Left colon (tissue), 2 donors: Measurements from ENCODE around the gene CASZ1. TPM values are rescaled to one million over a fixed set of nuclear protein-coding genes. Genes with fewer than 3 reads are reported as not detected.

ENCODE experiments used
- ATAC-seq: fragments of 200-7000 bp; cut with Tn5 transposase; one replicate; pipeline ENCODE4 v1.9.1; 2020; ENCODE audit warnings: mild to moderate bottlenecking, moderate library complexity
- DNase-seq, 2 donors: peaks; one replicate each; pipeline ENCODE4 v3.0.0-alpha.2; 2020
- intact Hi-C, 2 donors: fragments of 100-400 bp; cut with DNase I in 1 of 2; cut with micrococcal nuclease in 1 of 2; formaldehyde crosslinking; loops; one replicate each; pipeline versions ENCODE4 v1.11.2 to v1.14.0; 2022; cut with DNase I, micrococcal nuclease
- total RNA-seq, 2 donors: library from RNA; stranded (reverse); fragmentation: NEBNext Ultra II Directional; extraction: Animal tissue kit (Norgen Biotek cat#: 25700); gene quantifications; one replicate each; pipeline ENCODE4 v1.2.1, GENCODE V29; 2021
- donor health status: DM: no; HTN: no; CAD: no.
- donor health status: DM: yes; HTN: yes; CAD: no.

Gene CASZ1
- total RNA-seq, 2 donors from 2014 or later: 61.3 to 63.8 TPM

GRCh38 chr1:10629816-10630571, 166.5 kb downstream of the CASZ1 start:
- ATAC-seq: no peak
- intact Hi-C loops: loop anchor here in 1 of 2 donors (10.0 kb wide), 1 partner anchor 105 kb away; no protein-coding TSS in a partner anchor
- DNase-seq: no peak

GRCh38 chr1:10629091-10629815, 167.2 kb downstream of the CASZ1 start:
- no peak for ATAC-seq
- intact Hi-C loops: no loop called here
- no peak for DNase-seq

GRCh38 chr1:10628685-10629084, 167.8 kb downstream of the CASZ1 start:
- ATAC-seq: no peak
- intact Hi-C loops: no loop called here
- DNase-seq: no peak

GRCh38 chr1:10626791-10627410, 169.5 kb downstream of the CASZ1 start:
- DNase-seq (no peak), ATAC-seq (no peak)
- intact Hi-C loops: no loop called here

GRCh38 chr1:10626131-10626731, 170.2 kb downstream of the CASZ1 start:
- DNase-seq: no peak
- intact Hi-C loops: no loop called here
- no peak for ATAC-seq

GRCh38 chr1:10625554-10625953, 170.9 kb downstream of the CASZ1 start:
- DNase-seq: no peak
- intact Hi-C loops: no loop called here
- ATAC-seq: no peak

GRCh38 chr1:10625076-10625475, 171.4 kb downstream of the CASZ1 start:
- ATAC-seq (no peak), DNase-seq (no peak)
- intact Hi-C loops: no loop called here

- DNase-seq (no peak), ATAC-seq (no peak)
- intact Hi-C loops: no loop called here
Observed at GRCh38 chr1:10624256-10625050, 172.0 kb downstream of the CASZ1 start.

- intact Hi-C loops: no loop called here
- ATAC-seq (no peak), DNase-seq (no peak)
Observed at GRCh38 chr1:10623686-10624145, 172.7 kb downstream of the CASZ1 start.

- no peak for DNase-seq
- no peak for ATAC-seq
- intact Hi-C loops: no loop called here
Observed at GRCh38 chr1:10622910-10623685, 173.3 kb downstream of the CASZ1 start.

GRCh38 chr1:10621906-10622305, 174.5 kb downstream of the CASZ1 start:
- ATAC-seq: no peak
- no peak for DNase-seq

GRCh38 chr1:10620776-10621175, 175.7 kb downstream of the CASZ1 start:
- no peak for DNase-seq
- ATAC-seq: no peak
- intact Hi-C loops: no loop called here

More at GRCh38 chr1:10621906-10622305, 174.5 kb downstream of the CASZ1 start:
- intact Hi-C loops: no loop called here

- ATAC-seq: no peak
- intact Hi-C loops: no loop called here
- no peak for DNase-seq
Observed at GRCh38 chr1:10617931-10618885, 178.2 kb downstream of the CASZ1 start.

- intact Hi-C loops: no loop called here
- no peak for DNase-seq
- ATAC-seq: no peak
Observed at GRCh38 chr1:10617318-10617717, 179.1 kb downstream of the CASZ1 start.

GRCh38 chr1:10616696-10617095, 179.8 kb downstream of the CASZ1 start:
- ATAC-seq (no peak), DNase-seq (no peak)
- intact Hi-C loops: no loop called here

GRCh38 chr1:10615932-10616671, 180.3 kb downstream of the CASZ1 start:
- ATAC-seq (no peak), DNase-seq (no peak)
- intact Hi-C loops: no loop called here
